Smooth muscle cell (in vitro differentiated cells): Measurements from ENCODE around the gene ITGB2. TPM values are rescaled to one million over a fixed set of nuclear protein-coding genes. Genes with fewer than 3 reads are reported as not detected.

Experiments
- DNase-seq: peaks from one replicate; lab custom pipeline; 2025; ENCODE audit not compliant: unreplicated experiment; lab: John Stamatoyannopoulos, UW
- H2AFZ ChIP-seq: fragments of 200-600 bp; sonication (generic); 2 replicates; pipeline ENCODE4 v1.6.0; 2016; ENCODE audit warnings: antibody characterized with exemption, low read depth, mild to moderate bottlenecking
- H3F3A ChIP-seq: fragments of 200-600 bp; sonication (generic); 2 replicates; pipeline ENCODE4 v1.6.0; 2017; ENCODE audit warnings: antibody characterized with exemption, low read depth
- H3K27ac ChIP-seq: fragments of 200-600 bp; sonication (generic); 2 replicates; pipeline ENCODE4 v1.5.1; 2016; ENCODE audit warnings: low read depth, mild to moderate bottlenecking
- H3K27me3 ChIP-seq: fragments of 200-600 bp; sonication (generic); 2 replicates; pipeline ENCODE4 v1.6.1; 2016; ENCODE audit warnings: low read depth, mild to moderate bottlenecking
- H3K36me3 ChIP-seq: fragments of 200-600 bp; sonication (generic); 2 replicates; pipeline ENCODE4 v1.5.1; 2016; ENCODE audit warnings: low read depth
- H3K4me1 ChIP-seq: fragments of 200-600 bp; sonication (generic); 2 replicates; pipeline ENCODE4 v1.5.1; 2016; ENCODE audit warnings: low read depth
- H3K4me2 ChIP-seq: fragments of 200-600 bp; sonication (generic); 2 replicates; pipeline ENCODE4 v1.6.0; 2016; ENCODE audit warnings: mild to moderate bottlenecking
- H3K4me3 ChIP-seq: fragments of 200-600 bp; sonication (generic); 2 replicates; pipeline ENCODE4 v1.5.1; 2016; ENCODE audit warnings: mild to moderate bottlenecking
- H3K79me2 ChIP-seq: fragments of 200-600 bp; sonication (generic); 2 replicates; pipeline ENCODE4 v1.6.0; 2016; ENCODE audit warnings: low read depth, mild to moderate bottlenecking
- H3K9ac ChIP-seq: fragments of 200-600 bp; sonication (generic); 2 replicates; pipeline ENCODE4 v1.6.0; 2016; ENCODE audit warnings: low read depth
- H3K9me3 ChIP-seq: fragments of 200-600 bp; sonication (generic); replicated peaks from 2 replicates; pipeline ENCODE4 v1.5.1; 2016; ENCODE audit warnings: low read depth
- H4K20me1 ChIP-seq: fragments of 200-600 bp; sonication (generic); 2 replicates; pipeline ENCODE4 v1.6.0; 2016; ENCODE audit warnings: low read depth
- CTCF ChIP-seq: fragments of 200-600 bp; sonication (generic); IDR thresholded peaks from 2 replicates; pipeline ENCODE4 v1.5.1; 2017; ENCODE audit warnings: borderline replicate concordance, mild to moderate bottlenecking, antibody characterized with exemption; ENCODE audit not compliant: insufficient read depth, poor library complexity, severe bottlenecking
- WGBS: methylation state at CpG from one replicate; pipeline ENCODE4 v1.1.7; 2016; ENCODE audit warnings: low lambda C conversion rate; 5-methylcytosine and 5-hydroxymethylcytosine counted together
- polyA plus RNA-seq: library from polyadenylated mRNA; unstranded; fragments of >200 nt; fragmentation: Nextera tagmentation; extraction: Ambion mirVana; gene quantifications from 2 replicates; pipeline ENCODE4 v1.2.1, GENCODE V29; 2016
- total RNA-seq: library from RNA; depleted of rRNA; stranded (reverse); fragments of >200 nt; gene quantifications from 2 replicates; pipeline ENCODE4 v1.2.3, GENCODE V29; 2014

ITGB2 gene
- total and polyA plus RNA-seq, 2 experiments from 2014 or later: 0.18 to 0.86 TPM

DNA sequence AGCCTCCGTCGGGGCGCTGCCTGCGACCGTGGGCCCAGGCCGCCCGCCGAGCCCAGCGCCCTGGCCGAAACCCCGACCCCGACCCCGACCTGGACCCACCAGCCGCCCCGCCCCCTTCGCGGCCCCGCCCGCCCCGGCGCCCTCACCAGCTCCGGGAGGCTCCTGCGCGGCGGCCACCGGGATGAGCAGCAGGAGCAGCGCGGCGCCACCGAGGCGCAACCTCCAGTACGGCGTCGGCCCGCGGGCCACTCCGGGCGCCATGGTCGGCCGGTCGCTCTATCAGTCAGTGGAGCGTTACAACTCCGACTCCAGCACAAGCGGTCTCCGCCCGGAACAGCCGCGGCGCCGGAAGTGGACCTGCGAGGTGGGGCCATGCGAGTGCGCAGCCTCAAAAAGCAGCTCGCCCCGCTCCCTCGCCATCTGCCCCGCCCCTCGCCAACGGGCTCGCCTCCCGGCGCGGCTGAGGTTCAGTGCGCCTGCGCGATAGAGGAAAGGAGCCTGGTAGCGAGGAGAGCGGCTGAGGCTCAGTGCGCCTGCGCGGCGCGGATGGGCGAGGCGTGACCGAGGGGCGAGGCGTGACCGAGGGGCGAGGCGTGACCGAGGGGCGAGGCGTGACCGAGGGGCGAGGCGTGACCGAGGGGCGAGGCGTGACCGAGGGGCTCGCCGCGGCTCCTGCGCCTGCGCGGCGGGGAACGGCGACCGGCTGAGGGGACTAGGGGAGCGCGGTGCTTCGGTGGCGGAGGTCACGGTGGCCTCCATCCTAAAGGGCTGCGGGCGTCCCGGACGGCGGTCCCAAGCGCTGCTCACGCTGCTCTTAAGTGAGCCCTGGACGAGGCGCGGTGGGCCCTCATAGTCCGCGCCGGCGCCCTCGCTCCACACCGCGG is 47.1 kb downstream of the ITGB2 start, which contains the start of gene PTTG1IP:
TSS of gene PTTG1IP (minus strand) at position 335 of the 884 bp plus-strand sequence. CDS start at position 261, 74 bp downstream.
- Histone ChIP-seq H3K4me2 (peak within 1 kb of the TSS; percentile 97), H3K36me3 (no peaks in the 10 kb centered on the region), H3K79me2 (peaks cover 39% of the 10 kb centered on the region), H3K4me1 (peaks cover 28% of the 10 kb centered on the region), H3K4me3 (peak within 1 kb of the TSS; percentile 94), H3K9ac (peak within 1 kb of the TSS; percentile 80), H4K20me1 (peaks cover 43% of the 10 kb centered on the region), H3K27ac (peak within 1 kb of the TSS; percentile 96), H3K9me3 (no peaks in the 10 kb centered on the region), H3K27me3 (no peaks in the 10 kb centered on the region), H2AFZ (peak within 1 kb of the TSS; percentile 78), H3F3A (peaks cover 22% of the 10 kb centered on the region)
- TF ChIP-seq CTCF: no peak
- DNase-seq: peak; percentile 95
- WGBS: 1% methylated on average over 97 of the region's 123 CpGs

DNA sequence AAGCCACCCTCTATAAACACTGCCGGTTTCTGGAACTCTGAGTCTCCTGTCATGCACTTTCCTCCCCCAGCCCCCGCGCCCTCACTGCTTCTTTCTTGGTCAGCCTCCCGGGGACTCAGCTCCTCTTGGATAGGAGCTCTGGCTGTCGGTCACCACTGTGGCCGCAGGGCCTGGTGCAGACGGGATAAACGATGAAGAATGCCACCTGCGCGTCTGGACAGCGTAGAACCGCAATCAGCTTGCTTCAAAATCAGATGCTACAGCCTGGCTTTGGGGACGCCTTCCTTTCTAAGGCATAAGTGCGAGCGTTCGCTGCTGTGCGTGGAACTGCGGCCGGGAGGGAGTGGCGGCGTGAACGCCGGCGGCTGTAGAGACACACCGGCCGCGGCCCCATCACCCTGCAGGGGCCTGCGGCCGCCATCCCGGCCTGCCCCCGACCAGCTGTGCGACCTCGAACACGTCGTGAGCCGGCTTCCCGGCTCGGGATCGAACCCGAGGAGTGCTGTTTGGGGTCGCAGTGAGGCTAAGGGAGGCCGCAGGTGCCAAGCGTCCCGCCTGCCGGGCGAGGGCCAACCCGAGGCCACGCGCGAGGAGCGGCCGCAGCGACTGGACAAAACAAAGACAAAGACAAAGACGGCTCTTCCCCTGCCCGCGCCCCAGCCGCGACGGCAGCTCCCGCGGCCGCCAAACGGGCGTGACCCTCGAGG is 47.9 kb downstream of the ITGB2 start:
- H3K79me2 ChIP-seq: peaks cover 47% of the 10 kb centered on the region

GRCh38 chr21:44872323-44872648 is 48.4 kb downstream of the ITGB2 start:
- 21% methylated on average over 3 of the region's 3 CpGs for WGBS
- TF ChIP-seq CTCF: no peak
- no peak for DNase-seq
- Histone ChIP-seq H3K9me3 (no peaks in the 10 kb centered on the region), H3K36me3 (no peaks in the 10 kb centered on the region), H2AFZ (no peak overlapping the region), H3K4me1 (peaks cover 37% of the 10 kb centered on the region), H3K27ac (peak overlapping the region; percentile 96), H3K79me2 (peaks cover 52% of the 10 kb centered on the region), H3K9ac (peak overlapping the region; percentile 67), H3K4me3 (peak overlapping the region; percentile 94), H3K4me2 (peak overlapping the region; percentile 97), H3K27me3 (no peaks in the 10 kb centered on the region), H3F3A (peaks cover 29% of the 10 kb centered on the region), H4K20me1 (peaks cover 56% of the 10 kb centered on the region)

More for the DNA sequence above, 47.9 kb downstream of the ITGB2 start:
- peak overlapping the region; percentile 94 for H3K4me3 ChIP-seq
- H4K20me1 ChIP-seq: peaks cover 51% of the 10 kb centered on the region
- no peaks in the 10 kb centered on the region for H3K27me3 ChIP-seq
- peak overlapping the region; percentile 97 for H3K4me2 ChIP-seq
- 1% methylated on average over 48 of the region's 65 CpGs for WGBS
- H3K4me1 ChIP-seq: peaks cover 36% of the 10 kb centered on the region
- no peak for DNase-seq
- no peak overlapping the region for H2AFZ ChIP-seq
- peak overlapping the region; percentile 67 for H3K9ac ChIP-seq
- peaks cover 24% of the 10 kb centered on the region for H3F3A ChIP-seq
- no peak for TF ChIP-seq CTCF
- peak overlapping the region; percentile 96 for H3K27ac ChIP-seq
- no peaks in the 10 kb centered on the region for H3K9me3 ChIP-seq
- H3K36me3 ChIP-seq: no peaks in the 10 kb centered on the region
